ENCODE data around the gene DPH7.

DNA sequence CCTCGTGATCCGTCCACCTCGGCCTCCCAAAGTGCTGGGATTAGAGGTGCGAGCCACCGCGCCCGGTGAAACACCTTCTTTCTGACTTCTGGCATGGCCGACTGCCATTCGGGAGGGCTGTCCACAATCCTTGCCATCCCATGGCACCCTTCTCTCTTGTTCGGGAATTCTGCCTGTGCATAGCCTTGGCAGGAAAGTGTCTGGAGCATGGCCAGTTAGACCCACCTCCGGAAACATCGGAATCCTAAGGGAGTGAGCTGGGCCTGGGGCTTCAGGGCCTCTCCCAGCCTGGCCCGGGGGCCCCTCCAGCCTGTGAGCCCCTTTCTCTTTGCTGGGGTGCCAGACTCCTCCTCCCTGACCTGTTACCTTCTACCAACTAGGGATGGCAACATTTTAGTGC lies 25.2 kb upstream of the DPH7 start:
- TF ChIP-seq, protein P1, sequence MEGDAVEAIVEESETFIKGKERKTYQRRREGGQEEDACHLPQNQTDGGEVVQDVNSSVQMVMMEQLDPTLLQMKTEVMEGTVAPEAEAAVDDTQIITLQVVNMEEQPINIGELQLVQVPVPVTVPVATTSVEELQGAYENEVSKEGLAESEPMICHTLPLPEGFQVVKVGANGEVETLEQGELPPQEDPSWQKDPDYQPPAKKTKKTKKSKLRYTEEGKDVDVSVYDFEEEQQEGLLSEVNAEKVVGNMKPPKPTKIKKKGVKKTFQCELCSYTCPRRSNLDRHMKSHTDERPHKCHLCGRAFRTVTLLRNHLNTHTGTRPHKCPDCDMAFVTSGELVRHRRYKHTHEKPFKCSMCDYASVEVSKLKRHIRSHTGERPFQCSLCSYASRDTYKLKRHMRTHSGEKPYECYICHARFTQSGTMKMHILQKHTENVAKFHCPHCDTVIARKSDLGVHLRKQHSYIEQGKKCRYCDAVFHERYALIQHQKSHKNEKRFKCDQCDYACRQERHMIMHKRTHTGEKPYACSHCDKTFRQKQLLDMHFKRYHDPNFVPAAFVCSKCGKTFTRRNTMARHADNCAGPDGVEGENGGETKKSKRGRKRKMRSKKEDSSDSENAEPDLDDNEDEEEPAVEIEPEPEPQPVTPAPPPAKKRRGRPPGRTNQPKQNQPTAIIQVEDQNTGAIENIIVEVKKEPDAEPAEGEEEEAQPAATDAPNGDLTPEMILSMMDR (conservative IDR thresholded peaks at IDR 0.05 in 1 of 2, IDR thresholded peaks at IDR 0.05 in 1 of 2; ENCODE audit: extremely low read depth in 1 of 2, insufficient read depth in 1 of 2, low read depth in 1 of 2, low read length in 2 of 2): no peak
- no peak for TF ChIP-seq EZH2 (IDR thresholded peaks at IDR 0.05; ENCODE audit: borderline replicate concordance, low read length)
